SU-DHL-6 (cell line): ENCODE measurements around the gene UNC45A.

Experiments used
- H2AFZ ChIP-seq: fragments of 200-600 bp; sonication (generic); 2 replicates; pipeline ENCODE4 v1.6.1; 2014; ENCODE audit warnings: low read depth, mild to moderate bottlenecking, moderate library complexity, mixed read lengths, antibody characterized with exemption, low read length; ENCODE audit not compliant: severe bottlenecking
- H3F3A ChIP-seq: fragments of 200-600 bp; shearing (Covaris generic); 2 replicates; pipeline ENCODE4 v1.6.0; 2016; ENCODE audit warnings: antibody characterized with exemption, mild to moderate bottlenecking; ENCODE audit not compliant: insufficient read depth
- H3K27ac ChIP-seq: fragments of 200-600 bp; sonication (generic); 2 replicates; pipeline ENCODE4 v1.5.1; 2016; ENCODE audit warnings: low read depth, mild to moderate bottlenecking, low read length, moderate library complexity, mixed read lengths
- H3K27me3 ChIP-seq: fragments of 200-600 bp; sonication (generic), shearing (Covaris generic); 2 replicates; pipeline ENCODE4 v1.6.0; 2014; ENCODE audit warnings: mild to moderate bottlenecking, low read length
- H3K36me3 ChIP-seq: fragments of 200-600 bp; sonication (generic); 2 replicates; pipeline ENCODE4 v1.6.1; 2014; ENCODE audit warnings: mild to moderate bottlenecking, low read length, mixed read lengths
- H3K4me2 ChIP-seq: fragments of 300-600, 200-600 bp; shearing (Covaris generic), sonication (generic); 2 replicates; pipeline ENCODE4 v1.6.0; 2014; ENCODE audit warnings: low read length, low read depth, mild to moderate bottlenecking; ENCODE audit not compliant: poor library complexity, severe bottlenecking
- H3K4me3 ChIP-seq: fragments of 200-600 bp; sonication (generic); 2 replicates; pipeline ENCODE4 v1.5.1; 2014; ENCODE audit warnings: antibody characterized with exemption, low read length, mild to moderate bottlenecking, mixed read lengths; ENCODE audit not compliant: insufficient read depth, poor library complexity, severe bottlenecking
- H3K79me2 ChIP-seq: fragments of 200-600 bp; sonication (generic); 2 replicates; pipeline ENCODE4 v1.6.1; 2014; ENCODE audit warnings: mild to moderate bottlenecking, low read length, moderate library complexity; ENCODE audit not compliant: insufficient read depth
- H3K9ac ChIP-seq: fragments of 200-600 bp; sonication (generic); 2 replicates; pipeline ENCODE4 v1.7.0; 2014; ENCODE audit warnings: mild to moderate bottlenecking, low read length
- H3K9me2 ChIP-seq: fragments of 200-600 bp; sonication (generic); replicated peaks from 2 replicates; pipeline ENCODE4 v1.6.1; 2014; ENCODE audit warnings: low read length; ENCODE audit not compliant: insufficient read depth
- H3K9me3 ChIP-seq: fragments of 200-600 bp; sonication (generic); 2 replicates; pipeline ENCODE4 v1.6.1; 2014; ENCODE audit warnings: low read length, mixed read lengths; ENCODE audit not compliant: insufficient read depth
- H4K20me1 ChIP-seq: fragments of 200-600 bp; sonication (generic); 2 replicates; pipeline ENCODE4 v1.6.1; 2014; ENCODE audit warnings: low read depth, mild to moderate bottlenecking, antibody characterized with exemption, low read length, moderate library complexity, mixed read lengths
- EZH2phosphoT487 ChIP-seq: fragments of 200-600 bp; sonication (generic), shearing (Covaris generic); conservative IDR thresholded peaks from 2 replicates; pipeline ENCODE4 v1.6.1; 2018; ENCODE audit warnings: mild to moderate bottlenecking, antibody characterized with exemption, low read length, moderate library complexity, mixed read lengths
- TF ChIP-seq, protein P1 (sequence below): fragments of 200-600 bp; sonication (generic); IDR thresholded peaks from one replicate; pipeline ENCODE4 v1.5.1; 2017; ENCODE audit warnings: antibody characterized with exemption, mild to moderate bottlenecking, low read length, moderate library complexity; ENCODE audit not compliant: insufficient read depth, poor library complexity, severe bottlenecking

UNC45A gene

DNA sequence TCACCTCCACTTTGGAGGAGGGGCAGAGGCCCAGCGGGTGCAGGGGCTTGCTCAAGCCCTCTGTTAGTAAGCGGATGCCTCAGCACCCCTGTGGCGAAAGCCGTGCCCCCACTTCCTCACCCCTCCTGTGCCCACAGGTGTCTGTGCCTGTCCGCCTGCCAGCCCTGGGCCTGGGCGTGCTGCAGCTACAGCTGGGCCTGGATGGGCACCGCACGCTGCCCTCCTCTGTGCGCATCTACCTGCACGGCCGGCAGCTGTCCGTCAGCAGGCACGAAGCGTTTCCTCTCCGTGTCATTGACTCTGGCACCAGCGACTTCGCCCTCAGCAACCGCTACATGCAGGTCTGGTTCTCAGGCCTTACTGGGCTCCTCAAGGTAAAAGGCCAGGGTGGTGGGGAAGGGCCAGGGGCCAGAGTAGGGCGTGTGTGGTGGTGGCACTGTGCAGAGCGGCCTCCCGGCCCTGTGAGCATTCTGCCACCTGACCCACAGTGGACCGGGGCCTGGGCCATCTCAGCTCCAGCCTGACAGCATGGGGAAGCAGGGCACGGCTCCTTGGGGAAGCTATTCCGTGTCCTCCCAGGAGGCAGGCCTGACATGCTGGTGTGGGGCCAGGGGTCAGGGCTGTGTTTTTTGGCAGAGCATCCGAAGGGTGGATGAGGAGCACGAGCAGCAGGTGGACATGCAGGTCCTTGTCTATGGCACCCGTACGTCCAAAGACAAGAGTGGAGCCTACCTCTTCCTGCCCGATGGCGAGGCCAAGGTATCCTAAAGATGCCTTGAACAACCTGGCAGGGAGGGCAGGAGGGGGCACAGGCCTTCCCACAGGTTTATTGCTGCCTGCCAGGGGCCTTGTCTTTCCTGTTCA, 22.9 kb upstream of the UNC45A start:
- H3K9ac ChIP-seq = no peak overlapping the region
- H3F3A ChIP-seq = no peaks in the 10 kb centered on the region
- no peak overlapping the region for H3K4me2 ChIP-seq
- no peaks in the 10 kb centered on the region for H3K36me3 ChIP-seq
- no peaks in the 10 kb centered on the region for H3K9me3 ChIP-seq
- no peaks in the 10 kb centered on the region for H3K27me3 ChIP-seq
- no peak overlapping the region for H3K27ac ChIP-seq
- H3K4me3 ChIP-seq = no peak overlapping the region
- no peak for TF ChIP-seq EZH2phosphoT487
- TF ChIP-seq, protein P1, sequence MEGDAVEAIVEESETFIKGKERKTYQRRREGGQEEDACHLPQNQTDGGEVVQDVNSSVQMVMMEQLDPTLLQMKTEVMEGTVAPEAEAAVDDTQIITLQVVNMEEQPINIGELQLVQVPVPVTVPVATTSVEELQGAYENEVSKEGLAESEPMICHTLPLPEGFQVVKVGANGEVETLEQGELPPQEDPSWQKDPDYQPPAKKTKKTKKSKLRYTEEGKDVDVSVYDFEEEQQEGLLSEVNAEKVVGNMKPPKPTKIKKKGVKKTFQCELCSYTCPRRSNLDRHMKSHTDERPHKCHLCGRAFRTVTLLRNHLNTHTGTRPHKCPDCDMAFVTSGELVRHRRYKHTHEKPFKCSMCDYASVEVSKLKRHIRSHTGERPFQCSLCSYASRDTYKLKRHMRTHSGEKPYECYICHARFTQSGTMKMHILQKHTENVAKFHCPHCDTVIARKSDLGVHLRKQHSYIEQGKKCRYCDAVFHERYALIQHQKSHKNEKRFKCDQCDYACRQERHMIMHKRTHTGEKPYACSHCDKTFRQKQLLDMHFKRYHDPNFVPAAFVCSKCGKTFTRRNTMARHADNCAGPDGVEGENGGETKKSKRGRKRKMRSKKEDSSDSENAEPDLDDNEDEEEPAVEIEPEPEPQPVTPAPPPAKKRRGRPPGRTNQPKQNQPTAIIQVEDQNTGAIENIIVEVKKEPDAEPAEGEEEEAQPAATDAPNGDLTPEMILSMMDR = no peak
- no peaks in the 10 kb centered on the region for H3K9me2 ChIP-seq
- no peaks in the 10 kb centered on the region for H3K79me2 ChIP-seq
- H2AFZ ChIP-seq = no peak overlapping the region
- no peaks in the 10 kb centered on the region for H4K20me1 ChIP-seq

DNA sequence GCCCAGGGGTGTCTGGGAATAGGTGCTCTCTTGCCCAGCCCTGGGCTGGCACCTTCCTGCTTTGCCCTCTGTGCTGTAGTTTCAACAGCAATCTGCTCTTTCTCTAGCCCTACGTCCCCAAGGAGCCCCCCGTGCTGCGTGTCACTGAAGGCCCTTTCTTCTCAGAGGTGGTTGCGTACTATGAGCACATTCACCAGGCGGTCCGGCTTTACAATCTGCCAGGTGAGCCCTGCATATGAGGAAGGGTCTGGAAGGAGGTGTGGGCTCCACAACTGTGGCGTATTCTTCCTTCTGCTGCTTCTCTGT, 22.4 kb upstream of the UNC45A start:
- Histone ChIP-seq H2AFZ (no peak overlapping the region), H3K36me3 (no peaks in the 10 kb centered on the region), H3K9me3 (no peaks in the 10 kb centered on the region), H3K4me2 (no peak overlapping the region), H3K79me2 (no peaks in the 10 kb centered on the region), H4K20me1 (no peaks in the 10 kb centered on the region), H3K4me3 (no peak overlapping the region), H3K9me2 (no peaks in the 10 kb centered on the region), H3F3A (no peaks in the 10 kb centered on the region), H3K27ac (no peak overlapping the region), H3K27me3 (no peaks in the 10 kb centered on the region), H3K9ac (no peak overlapping the region)
- TF ChIP-seq EZH2phosphoT487 = no peak
- TF ChIP-seq, protein P1 = no peak

GRCh38 chr15:90913398-90913944, 21.6 kb upstream of the UNC45A start:
- TF ChIP-seq EZH2phosphoT487 = no peak
- TF ChIP-seq, protein P1 = no peak

More at GRCh38 chr15:90913398-90913944, 21.6 kb upstream of the UNC45A start:
- Histone ChIP-seq H3K9ac (no peak overlapping the region), H2AFZ (no peak overlapping the region), H3K9me2 (no peaks in the 10 kb centered on the region), H3F3A (no peaks in the 10 kb centered on the region), H3K27ac (no peak overlapping the region), H3K4me3 (no peak overlapping the region), H3K79me2 (no peaks in the 10 kb centered on the region), H3K9me3 (no peaks in the 10 kb centered on the region), H3K36me3 (no peaks in the 10 kb centered on the region), H3K27me3 (no peaks in the 10 kb centered on the region), H3K4me2 (no peak overlapping the region), H4K20me1 (no peaks in the 10 kb centered on the region)
